Neural cell (in vitro differentiated cells): ENCODE results near the gene PHLDB2.

Source experiments
- CTCF ChIP-seq: fragments of 450-650 bp; IDR thresholded peaks from 2 replicates; pipeline ENCODE4 v1.5.1; 2014; ENCODE audit warnings: antibody characterized with exemption, mild to moderate bottlenecking, moderate library complexity; ENCODE audit not compliant: poor library complexity, severe bottlenecking
- MXI1 ChIP-seq: fragments of 450-650 bp; conservative IDR thresholded peaks from 2 replicates; pipeline ENCODE4 v1.6.1; 2014; ENCODE audit warnings: antibody characterized with exemption, mild to moderate bottlenecking; ENCODE audit not compliant: poor library complexity, severe bottlenecking
- POLR2AphosphoS5 ChIP-seq: IDR thresholded peaks from 2 replicates; pipeline ENCODE4 v1.6.1; 2012
- SMC3 ChIP-seq: fragments of 450-650 bp; conservative IDR thresholded peaks from 2 replicates; pipeline ENCODE4 v1.6.1; 2014; ENCODE audit warnings: antibody characterized with exemption, mild to moderate bottlenecking, moderate library complexity; ENCODE audit not compliant: poor library complexity

GRCh38 chr3:111949712-111950111 is 90.6 kb downstream of the PHLDB2 start:
- TF ChIP-seq MXI1 (no peak), CTCF (no peak), SMC3 (no peak), POLR2AphosphoS5 (no peak)
